DOHH2 (cell line): Measurements from ENCODE around the gene RPN2.
A peak's percentile ranks its signal among the peaks of the same experiment; 100 is the strongest.

Experiments used
- H3F3A ChIP-seq: fragments of 200-600 bp; sonication (generic), shearing (Covaris generic); 2 replicates; pipeline ENCODE4 v1.6.0; 2016; ENCODE audit warnings: antibody characterized with exemption, mild to moderate bottlenecking; ENCODE audit not compliant: control insufficient read depth, insufficient read depth
- H3K27ac ChIP-seq: fragments of 200-600 bp; sonication (generic); 2 replicates; pipeline ENCODE4 v1.5.1; 2014; ENCODE audit warnings: low read depth, mild to moderate bottlenecking, low read length, moderate library complexity
- H3K27me3 ChIP-seq: fragments of 200-600 bp; sonication (generic); 2 replicates; pipeline ENCODE4 v1.6.1; 2014; ENCODE audit warnings: mild to moderate bottlenecking, low read length, mixed read lengths; ENCODE audit not compliant: control insufficient read depth
- H3K36me3 ChIP-seq: fragments of 200-600 bp; sonication (generic); 2 replicates; pipeline ENCODE4 v1.6.1; 2014; ENCODE audit warnings: mild to moderate bottlenecking, low read length, moderate library complexity, mixed read lengths; ENCODE audit not compliant: control insufficient read depth
- H3K4me1 ChIP-seq: fragments of 200-600 bp; sonication (generic); 2 replicates; pipeline ENCODE4 v1.6.1; 2014; ENCODE audit warnings: mild to moderate bottlenecking, low read length, mixed read lengths; ENCODE audit not compliant: control insufficient read depth
- H3K4me2 ChIP-seq: fragments of 200-600 bp; sonication (generic); 2 replicates; pipeline ENCODE4 v1.6.0; 2014; ENCODE audit warnings: mild to moderate bottlenecking, low read length, moderate library complexity
- H3K4me3 ChIP-seq: fragments of 200-600 bp; sonication (generic); 2 replicates; pipeline ENCODE4 v1.5.1; 2014; ENCODE audit warnings: mild to moderate bottlenecking, low read length, mixed read lengths
- H3K79me2 ChIP-seq: fragments of 200-600 bp; sonication (generic); 2 replicates; pipeline ENCODE4 v1.6.1; 2014; ENCODE audit warnings: mild to moderate bottlenecking, low read length, mixed read lengths; ENCODE audit not compliant: control insufficient read depth
- H3K9me2 ChIP-seq: fragments of 200-600 bp; sonication (generic); replicated peaks from 2 replicates; pipeline ENCODE4 v1.6.1; 2014; ENCODE audit warnings: mild to moderate bottlenecking, low read length, mixed read lengths; ENCODE audit not compliant: control insufficient read depth
- H3K9me3 ChIP-seq: fragments of 200-600 bp; sonication (generic); 2 replicates; pipeline ENCODE4 v1.6.1; 2014; ENCODE audit warnings: antibody characterized with exemption, low read length, mixed read lengths; ENCODE audit not compliant: control insufficient read depth, insufficient read depth
- H4K20me1 ChIP-seq: fragments of 200-600 bp; sonication (generic); 2 replicates; pipeline ENCODE4 v1.6.0; 2014; ENCODE audit warnings: low read depth, mild to moderate bottlenecking, antibody characterized with exemption, low read length, moderate library complexity; ENCODE audit not compliant: control insufficient read depth, insufficient read depth
- CTCF ChIP-seq: fragments of 200-600 bp; sonication (generic); IDR thresholded peaks from one replicate; pipeline ENCODE4 v1.5.1; 2014; ENCODE audit warnings: antibody characterized with exemption, mild to moderate bottlenecking, low read depth, low read length; ENCODE audit not compliant: poor library complexity, severe bottlenecking
- EZH2phosphoT487 ChIP-seq: fragments of 200-600 bp; sonication (generic); IDR thresholded peaks from 2 replicates; pipeline ENCODE4 v1.6.1; 2017; ENCODE audit warnings: borderline replicate concordance, mild to moderate bottlenecking, antibody characterized with exemption, low read length, moderate library complexity, mixed read lengths

RPN2 gene

GRCh38 chr20:37178839-37179682 lies at the start of gene RPN2, which contains the start of gene MROH8:
Gene RPN2 (plus strand): TSS chr20:37179330. CDS start chr20:37179357, 27 bp downstream.
Gene MROH8 (minus strand): TSS chr20:37179548.
- peaks cover 72% of the 10 kb centered on the region for H3K79me2 ChIP-seq
- H3K4me1 ChIP-seq, result peaks cover 24% of the 10 kb centered on the region
- H3K4me2 ChIP-seq, result peak within 1 kb of the TSS; percentile 79
- H3K27ac ChIP-seq, result peak within 1 kb of the TSS; percentile 80
- H3K9me3 ChIP-seq, result no peaks in the 10 kb centered on the region
- H3K36me3 ChIP-seq, result peaks cover 42% of the 10 kb centered on the region
- no peaks in the 10 kb centered on the region for H3K9me2 ChIP-seq
- TF ChIP-seq CTCF (no peak), EZH2phosphoT487 (no peak)
- H3K27me3 ChIP-seq, result no peaks in the 10 kb centered on the region
- H4K20me1 ChIP-seq, result peaks cover 9% of the 10 kb centered on the region; the same call in 1 of the 2 replicates
- no peaks in the 10 kb centered on the region for H3F3A ChIP-seq
- H3K4me3 ChIP-seq, result peak within 1 kb of the TSS; percentile 80

DNA sequence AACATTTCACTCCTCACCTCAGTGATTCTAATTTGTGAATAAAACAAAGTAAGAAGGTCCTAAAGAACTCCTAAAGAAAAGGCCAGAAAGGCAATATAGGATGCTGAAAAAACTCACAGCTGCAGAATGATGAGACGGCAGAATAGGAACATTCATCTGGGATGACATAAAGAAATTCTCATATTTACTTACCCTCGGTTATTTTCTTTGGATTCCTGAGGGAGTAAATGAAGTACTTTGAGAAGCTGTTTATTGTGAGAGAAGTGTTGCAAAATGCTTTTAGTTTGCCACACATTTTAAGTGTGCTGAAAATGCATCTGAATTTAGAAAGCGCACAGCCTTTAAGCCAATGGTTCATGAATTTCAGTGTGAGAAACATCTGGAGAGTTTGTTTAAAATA lies 47.6 kb upstream of the RPN2 start:
- no peaks in the 10 kb centered on the region for H3K9me3 ChIP-seq
- H3K4me2 ChIP-seq, result no peak overlapping the region
- H3K4me1 ChIP-seq, result no peaks in the 10 kb centered on the region
- H3K4me3 ChIP-seq, result no peak overlapping the region
- no peak for TF ChIP-seq EZH2phosphoT487
- no peak for TF ChIP-seq CTCF
- no peaks in the 10 kb centered on the region for H4K20me1 ChIP-seq
- H3K79me2 ChIP-seq, result no peaks in the 10 kb centered on the region
- no peaks in the 10 kb centered on the region for H3K27me3 ChIP-seq
- no peaks in the 10 kb centered on the region for H3F3A ChIP-seq
- H3K9me2 ChIP-seq, result no peaks in the 10 kb centered on the region
- no peak overlapping the region for H3K27ac ChIP-seq
- H3K36me3 ChIP-seq, result no peaks in the 10 kb centered on the region

DNA sequence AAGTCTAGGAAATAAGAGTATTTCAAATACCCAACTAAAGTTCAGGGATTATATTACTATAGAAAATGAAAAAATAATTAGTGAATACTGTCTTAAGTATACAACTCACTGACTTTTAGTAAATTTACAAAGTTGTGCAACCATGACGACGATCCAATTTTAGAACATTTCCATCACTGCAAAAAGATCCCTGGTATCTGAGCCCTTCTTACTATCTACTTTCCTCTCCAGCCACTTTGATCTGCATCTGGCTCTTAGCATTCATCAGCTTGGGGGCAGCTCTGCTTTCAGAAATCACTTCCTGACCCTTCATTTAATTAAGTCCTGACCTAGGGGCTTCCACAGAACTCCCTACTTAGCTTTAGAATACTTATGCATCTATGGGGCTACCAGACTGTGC lies 45.2 kb upstream of the RPN2 start:
- TF ChIP-seq EZH2phosphoT487 (no peak), CTCF (no peak)
- H3K79me2 ChIP-seq, result no peaks in the 10 kb centered on the region
- H3K27ac ChIP-seq, result no peak overlapping the region
- no peaks in the 10 kb centered on the region for H4K20me1 ChIP-seq
- H3K9me3 ChIP-seq, result no peaks in the 10 kb centered on the region
- no peak overlapping the region for H3K4me3 ChIP-seq
- no peaks in the 10 kb centered on the region for H3K27me3 ChIP-seq
- no peaks in the 10 kb centered on the region for H3F3A ChIP-seq
- H3K4me1 ChIP-seq, result no peaks in the 10 kb centered on the region
- H3K9me2 ChIP-seq, result no peaks in the 10 kb centered on the region
- H3K4me2 ChIP-seq, result no peak overlapping the region
- no peaks in the 10 kb centered on the region for H3K36me3 ChIP-seq
